GM06990 (cell line): Measurements from ENCODE around the gene PTN.

ENCODE experiments used
- DNase-seq: peaks from one replicate; pipeline ENCODE4 v3.0.0-alpha.2; 2011; ENCODE audit not compliant: insufficient read length; ENCODE audit errors: extremely low read depth
- H3K27me3 ChIP-seq: replicated peaks from 2 replicates; pipeline ENCODE4 v1.6.0; 2011; ENCODE audit warnings: low read length; ENCODE audit not compliant: control insufficient read depth, insufficient read depth
- H3K36me3 ChIP-seq: 2 replicates; pipeline ENCODE4 v1.5.1; 2011; ENCODE audit warnings: low read length; ENCODE audit not compliant: control insufficient read depth, insufficient read depth
- H3K4me3 ChIP-seq: replicated peaks from 2 replicates; pipeline ENCODE4 v1.5.1; 2011; ENCODE audit warnings: low read depth, mild to moderate bottlenecking, control low read depth, low read length
- CTCF ChIP-seq: IDR thresholded peaks from 2 replicates; pipeline ENCODE4 v1.5.1; 2011; ENCODE audit warnings: low read length, control low read depth, mild to moderate bottlenecking, inconsistent platforms; ENCODE audit not compliant: insufficient read depth, poor library complexity, severe bottlenecking

PTN gene

GRCh38 chr7:137296576-137296975, 47.0 kb downstream of the PTN start:
- H3K4me3 ChIP-seq = no peak overlapping the region
- no peak for TF ChIP-seq CTCF
- no peak for DNase-seq
- H3K36me3 ChIP-seq = no peaks in the 10 kb centered on the region
- H3K27me3 ChIP-seq = no peaks in the 10 kb centered on the region

- no peaks in the 10 kb centered on the region for H3K27me3 ChIP-seq
- DNase-seq = no peak
- no peaks in the 10 kb centered on the region for H3K36me3 ChIP-seq
- H3K4me3 ChIP-seq = no peak overlapping the region
- TF ChIP-seq CTCF = no peak
These were observed 47.7 kb downstream of the PTN start for GRCh38 chr7:137295739-137296324.

GRCh38 chr7:137289101-137289500, 54.4 kb downstream of the PTN start:
- Histone ChIP-seq H3K36me3 (no peaks in the 10 kb centered on the region), H3K27me3 (no peaks in the 10 kb centered on the region), H3K4me3 (no peak overlapping the region)
- no peak for TF ChIP-seq CTCF
- no peak for DNase-seq

GRCh38 chr7:137287651-137288258, 55.8 kb downstream of the PTN start:
- no peak for DNase-seq
- no peak overlapping the region for H3K4me3 ChIP-seq
- H3K36me3 ChIP-seq = no peaks in the 10 kb centered on the region
- TF ChIP-seq CTCF = peak; percentile 15
- no peaks in the 10 kb centered on the region for H3K27me3 ChIP-seq

GRCh38 chr7:137283153-137283552, 60.4 kb downstream of the PTN start:
- DNase-seq = no peak
- no peak for TF ChIP-seq CTCF
- Histone ChIP-seq H3K4me3 (no peak overlapping the region), H3K27me3 (no peaks in the 10 kb centered on the region), H3K36me3 (no peaks in the 10 kb centered on the region)
